ENCODE data around the gene ZNF148. TPM values are rescaled to one million over a fixed set of nuclear protein-coding genes. Genes with fewer than 3 reads are reported as not detected.
"Not testable (repeated sequence)": the region's sequence is repeated elsewhere in the genome, so short reads cannot be mapped to it uniquely, and the experiment has no call there.

The ZNF148 gene
- total and polyA plus RNA-seq, 7 donors: 3.5 to 29.8 (median 22.7) TPM

DNA sequence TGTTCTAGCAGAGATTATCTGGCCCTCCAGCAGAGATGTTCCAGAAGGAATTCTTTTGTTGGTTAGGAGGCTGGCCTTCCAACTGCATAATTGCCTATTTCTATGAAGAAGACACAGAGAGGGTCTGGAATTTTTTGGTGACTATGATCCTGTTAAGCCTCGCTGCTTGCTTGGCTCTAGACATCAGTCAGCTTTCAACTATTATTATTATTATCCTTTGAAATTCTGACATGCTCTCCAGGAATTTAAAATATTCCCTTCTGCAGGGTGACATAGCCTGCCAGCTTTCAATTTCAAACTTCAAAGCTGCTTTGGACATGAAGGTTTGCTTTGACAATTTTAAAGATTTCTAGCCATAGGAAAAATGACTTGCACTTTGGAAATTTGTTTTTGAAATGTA, 26.3 kb upstream of the ZNF148 start:
- H3K9me3 ChIP-seq: no peaks in the 10 kb centered on the region
- no peak for DNase-seq
- no peak for ATAC-seq
- TF ChIP-seq, protein P1, sequence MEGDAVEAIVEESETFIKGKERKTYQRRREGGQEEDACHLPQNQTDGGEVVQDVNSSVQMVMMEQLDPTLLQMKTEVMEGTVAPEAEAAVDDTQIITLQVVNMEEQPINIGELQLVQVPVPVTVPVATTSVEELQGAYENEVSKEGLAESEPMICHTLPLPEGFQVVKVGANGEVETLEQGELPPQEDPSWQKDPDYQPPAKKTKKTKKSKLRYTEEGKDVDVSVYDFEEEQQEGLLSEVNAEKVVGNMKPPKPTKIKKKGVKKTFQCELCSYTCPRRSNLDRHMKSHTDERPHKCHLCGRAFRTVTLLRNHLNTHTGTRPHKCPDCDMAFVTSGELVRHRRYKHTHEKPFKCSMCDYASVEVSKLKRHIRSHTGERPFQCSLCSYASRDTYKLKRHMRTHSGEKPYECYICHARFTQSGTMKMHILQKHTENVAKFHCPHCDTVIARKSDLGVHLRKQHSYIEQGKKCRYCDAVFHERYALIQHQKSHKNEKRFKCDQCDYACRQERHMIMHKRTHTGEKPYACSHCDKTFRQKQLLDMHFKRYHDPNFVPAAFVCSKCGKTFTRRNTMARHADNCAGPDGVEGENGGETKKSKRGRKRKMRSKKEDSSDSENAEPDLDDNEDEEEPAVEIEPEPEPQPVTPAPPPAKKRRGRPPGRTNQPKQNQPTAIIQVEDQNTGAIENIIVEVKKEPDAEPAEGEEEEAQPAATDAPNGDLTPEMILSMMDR (IDR thresholded peaks at IDR 0.05): no peak
- no peaks in the 10 kb centered on the region for H3K36me3 ChIP-seq (ENCODE audit: insufficient read depth in 1 of 2, low read depth in 1 of 2)
- H3K27ac ChIP-seq: no peak overlapping the region
- no peaks in the 10 kb centered on the region for H3K4me1 ChIP-seq
- intact Hi-C loops (cut with DNase I): no loop called here
- WGBS, 3 donors: 79 to 90% (median 81%) methylated on average over 1 of the region's 1 CpG
- H3K27me3 ChIP-seq (ENCODE audit: insufficient read depth in 3 of 3, low read length in 2 of 3): peaks cover 0 to 2% (median 0%) of the 10 kb centered on the region in 3 donors
- H3K4me3 ChIP-seq: no peak overlapping the region

DNA sequence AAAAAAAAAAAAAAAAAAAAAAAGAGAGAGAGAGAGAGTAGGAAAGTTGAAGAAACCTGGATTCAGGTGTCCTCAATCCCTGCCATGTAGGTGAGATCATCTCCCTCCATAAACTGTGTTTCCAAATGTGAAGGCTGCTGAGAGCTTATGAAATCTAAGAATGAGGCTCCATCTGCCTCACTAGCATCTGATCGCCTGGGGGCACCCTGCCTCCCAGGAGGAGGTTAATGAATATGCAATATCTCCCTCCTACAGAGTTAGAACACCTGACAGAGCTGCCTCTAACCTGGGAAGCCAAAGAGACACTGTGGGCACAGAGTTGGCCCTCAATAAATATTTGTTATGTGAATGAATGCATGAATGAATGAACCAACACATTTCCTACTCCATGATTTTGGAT, 23.8 kb upstream of the ZNF148 start:
- Histone ChIP-seq H3K9me3 (no peaks in the 10 kb centered on the region), H3K4me3 (no peak overlapping the region), H3K27me3 (ENCODE audit: insufficient read depth in 3 of 3, low read length in 2 of 3) (peaks cover 0 to 2% (median 0%) of the 10 kb centered on the region in 3 donors), H3K36me3 (ENCODE audit: insufficient read depth in 1 of 2, low read depth in 1 of 2) (no peaks in the 10 kb centered on the region), H3K27ac (no peak overlapping the region), H3K4me1 (no peaks in the 10 kb centered on the region)
- intact Hi-C loops (cut with DNase I): no loop called here
- TF ChIP-seq, protein P1 (IDR thresholded peaks at IDR 0.05): no peak
- no peak for DNase-seq
- WGBS, 3 donors: 30 to 40% (median 36%) methylated on average over 1 of the region's 1 CpG
- ATAC-seq: no peak

DNA sequence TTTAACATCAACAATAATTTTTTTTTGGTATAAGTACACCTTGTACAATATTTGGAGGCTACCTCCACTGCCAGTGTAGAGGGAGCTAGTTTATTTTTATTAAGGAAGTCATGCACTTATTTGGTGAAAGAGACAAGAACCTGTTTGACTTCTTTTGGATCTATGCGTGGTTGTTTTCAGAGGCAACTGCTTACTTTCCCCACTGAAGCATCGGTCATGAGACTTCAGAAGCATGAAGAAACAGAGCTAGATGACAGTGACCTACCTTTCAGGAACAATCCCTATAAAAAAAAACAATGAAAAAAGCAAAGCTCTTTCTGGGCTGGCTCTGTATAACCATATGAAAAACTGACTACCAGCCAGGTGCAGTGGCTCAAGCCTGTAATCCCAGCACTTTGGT, 20.0 kb upstream of the ZNF148 start:
- no peaks in the 10 kb centered on the region for H3K36me3 ChIP-seq (ENCODE audit: insufficient read depth in 1 of 2, low read depth in 1 of 2)
- TF ChIP-seq, protein P1 (IDR thresholded peaks at IDR 0.05): no peak
- intact Hi-C loops (cut with DNase I): no loop called here
- no peak overlapping the region for H3K4me3 ChIP-seq
- ATAC-seq: no peak
- H3K4me1 ChIP-seq: no peaks in the 10 kb centered on the region
- DNase-seq: no peak
- WGBS, 3 donors: 86 to 92% (median 92%) methylated on average over 2 of the region's 2 CpGs
- no peaks in the 10 kb centered on the region for H3K9me3 ChIP-seq
- H3K27me3 ChIP-seq (ENCODE audit: insufficient read depth in 3 of 3, low read length in 2 of 3): peaks cover 0 to 2% (median 0%) of the 10 kb centered on the region in 3 donors
- no peak overlapping the region for H3K27ac ChIP-seq

DNA sequence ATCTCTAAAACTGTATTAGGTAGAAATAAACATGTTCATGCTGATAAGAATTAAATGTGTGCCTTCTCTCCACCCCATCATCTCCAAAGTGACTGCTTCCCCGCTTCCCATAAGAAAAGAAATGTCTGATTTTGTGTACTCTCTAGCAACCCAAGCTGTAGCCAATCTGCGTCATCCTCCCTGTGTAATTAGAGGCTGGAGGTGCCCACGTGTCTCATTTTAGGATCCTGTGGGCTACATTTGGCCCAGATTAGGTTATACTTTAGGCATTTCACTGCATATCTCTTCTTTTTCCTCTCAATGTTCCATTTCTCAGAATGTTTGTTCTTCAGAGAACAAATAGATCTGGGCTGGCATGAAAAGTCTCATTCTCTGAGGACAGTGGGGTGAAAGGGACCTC, 19.3 kb upstream of the ZNF148 start:
- DNase-seq (no peak), ATAC-seq (no peak)
- Histone ChIP-seq H3K27me3 (ENCODE audit: insufficient read depth in 3 of 3, low read length in 2 of 3) (peaks cover 0 to 2% (median 0%) of the 10 kb centered on the region in 3 donors), H3K27ac (no peak overlapping the region), H3K4me3 (no peak overlapping the region), H3K9me3 (no peaks in the 10 kb centered on the region), H3K36me3 (ENCODE audit: insufficient read depth in 1 of 2, low read depth in 1 of 2) (no peaks in the 10 kb centered on the region), H3K4me1 (no peaks in the 10 kb centered on the region)
- intact Hi-C loops (cut with DNase I): no loop called here
- TF ChIP-seq, protein P1 (IDR thresholded peaks at IDR 0.05): no peak
- 74 to 82% (median 79%) methylated on average over 3 of the region's 3 CpGs for WGBS, 3 donors

DNA sequence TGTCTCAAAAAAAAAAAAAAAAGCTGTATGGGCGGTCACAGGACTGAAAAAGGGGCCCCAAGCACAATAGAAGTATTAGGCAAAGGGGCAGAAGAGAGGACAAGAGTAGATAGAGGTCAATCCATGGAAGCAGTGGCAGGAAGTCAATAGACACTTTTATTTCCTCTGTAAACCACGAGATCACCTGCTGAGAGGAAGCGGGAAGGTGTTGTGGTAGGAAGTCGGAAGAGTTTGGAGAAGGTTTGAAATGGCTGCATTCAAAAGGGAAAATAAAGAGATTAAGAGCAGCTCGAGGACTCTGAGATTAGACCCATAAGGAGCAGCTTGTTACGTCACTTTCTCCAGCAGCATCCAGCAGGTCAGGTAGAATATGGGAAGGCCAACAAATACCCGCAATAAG, 14.2 kb upstream of the ZNF148 start:
- Histone ChIP-seq H3K4me3 (no peak overlapping the region), H3K27ac (no peak overlapping the region), H3K4me1 (no peaks in the 10 kb centered on the region), H3K27me3 (ENCODE audit: insufficient read depth in 3 of 3, low read length in 2 of 3) (no peaks in the 10 kb centered on the region), H3K9me3 (no peaks in the 10 kb centered on the region), H3K36me3 (ENCODE audit: insufficient read depth in 1 of 2, low read depth in 1 of 2) (no peaks in the 10 kb centered on the region)
- TF ChIP-seq, protein P1 (IDR thresholded peaks at IDR 0.05): no peak
- no peak for ATAC-seq
- intact Hi-C loops (cut with DNase I): no loop called here
- 81 to 86% (median 84%) methylated on average over 7 of the region's 7 CpGs for WGBS, 3 donors
- no peak for DNase-seq

DNA sequence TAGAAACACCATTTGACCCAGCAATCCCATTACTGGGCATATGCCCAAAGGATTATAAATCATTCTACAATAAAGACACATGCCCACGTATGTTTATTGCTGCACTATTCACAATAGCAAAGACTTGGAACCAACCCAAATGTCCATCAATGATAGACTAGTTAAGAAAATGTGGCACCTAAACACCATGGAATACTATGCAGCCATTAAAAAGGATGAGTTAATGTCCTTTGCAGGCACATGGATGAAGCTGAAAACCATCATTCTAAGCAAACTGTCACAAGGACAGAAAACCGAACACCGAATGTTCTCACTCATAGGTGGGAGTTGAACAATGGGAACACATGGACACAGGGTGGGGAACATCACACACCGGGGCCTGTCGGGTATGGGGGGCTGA, 13.2 kb upstream of the ZNF148 start:
- H3K27ac ChIP-seq; H3K9me3 ChIP-seq; intact Hi-C loops (cut with DNase I); H3K4me3 ChIP-seq; ATAC-seq; H3K4me1 ChIP-seq; H3K27me3 ChIP-seq (ENCODE audit: insufficient read depth in 3 of 3, low read length in 2 of 3); H3K36me3 ChIP-seq (ENCODE audit: insufficient read depth in 1 of 2, low read depth in 1 of 2); DNase-seq: not testable (repeated sequence)
- WGBS, 3 donors: 84 to 86% (median 85%) methylated on average over 5 of the region's 5 CpGs

Data from psoas muscle (tissue), 8 donors.